Ovary (tissue), 9 donors: Measurements from ENCODE around the gene CELA2A. TPM values are rescaled to one million over a fixed set of nuclear protein-coding genes. Genes with fewer than 3 reads are reported as not detected.

Experiments
- DNase-seq, 5 donors: peaks; one replicate each; pipeline ENCODE4 v3.0.0-alpha.2; 2019 to 2020
- H3K27ac ChIP-seq, 2 donors: fragments of 200-600 bp; one replicate each; pipeline versions ENCODE4 v1.5.1 to v1.8.0; 2019 to 2022
- H3K27me3 ChIP-seq: fragments of 200-600 bp; one replicate; pipeline ENCODE4 v1.8.0; 2022
- H3K36me3 ChIP-seq: fragments of 200-600 bp; sonication (generic); one replicate; pipeline ENCODE4 v1.5.1; 2019
- H3K4me1 ChIP-seq: one replicate; pipeline ENCODE4 v1.8.1; 2013; ENCODE audit warnings: mild to moderate bottlenecking, moderate library complexity; ENCODE audit not compliant: insufficient read depth
- H3K4me3 ChIP-seq: fragments of 200-600 bp; sonication (generic); one replicate; pipeline ENCODE4 v1.5.1; 2017
- H3K9me3 ChIP-seq, 2 donors: fragments of 200-600 bp in 1 of 2; sonication (generic) in 1 of 2; one replicate each; pipeline versions ENCODE4 v1.5.1 to v1.8.1; 2013 to 2019; ENCODE audit warnings: mild to moderate bottlenecking in 1 of 2, moderate library complexity in 1 of 2
- EP300 ChIP-seq: sonication (generic); formaldehyde crosslinking; IDR thresholded peaks from one replicate; pipeline ENCODE4 v1.6.1; 2017; ENCODE audit warnings: antibody characterized with exemption
- POLR2A ChIP-seq: fragments of 450-650 bp; IDR thresholded peaks from one replicate; pipeline ENCODE4 v1.6.1; 2017; ENCODE audit warnings: antibody characterized with exemption, mild to moderate bottlenecking, moderate library complexity
- WGBS, 3 donors: extraction: QIAGEN DNeasy Blood & Tissue Kit in 1 of 3; methylation state at CpG; one replicate each; pipeline versions ENCODE4 v1.1.5 to v1.1.7; 2013 to 2017; 5-methylcytosine and 5-hydroxymethylcytosine counted together
- intact Hi-C, 4 donors: fragments of 100-400 bp; cut with DNase I; formaldehyde crosslinking; loops; one replicate each; pipeline versions ENCODE4 v1.11.0 to v1.15.1; 2022 to 2023
- polyA plus RNA-seq, 2 donors: library from polyadenylated mRNA; stranded (reverse); fragments of 200-250 nt in 1 of 2; fragments of 350-450 nt in 1 of 2; fragmentation: Illumina TruSeq in 1 of 2; extraction: RNeasy Lipid Tissue Mini Kit (QIAGEN cat#74804) in 1 of 2; gene quantifications; one replicate each; pipeline ENCODE4 v1.2.3, GENCODE V29; 2013 to 2014
- total RNA-seq, 7 donors: library from RNA; depleted of rRNA in 2 of 7; stranded (reverse); fragments of >200 nt in 2 of 7; fragmentation: NEBNext Ultra II Directional in 3 of 7; extraction: Animal tissue kit (Norgen Biotek cat#: 25700) in 3 of 7; gene quantifications; one replicate each; pipeline versions ENCODE4 v1.1.0 to v1.2.4, GENCODE V29; 2016 to 2023
- TF ChIP-seq, protein P1 (sequence below), 3 donors: fragments of 450-650 bp in 2 of 3; fragments of 200-600 bp in 1 of 3; IDR thresholded peaks; one replicate each; pipeline versions ENCODE4 v1.5.1 to v1.8.0; 2016 to 2022; ENCODE audit warnings: antibody characterized with exemption in 3 of 3, mild to moderate bottlenecking in 1 of 3
- donor health status: DM: no; HTN: no; CAD: no; lungs with moderate emphysema.
- donor health status: DM: no; HTN: no; CAD: no.
- donor health status: Bipolar disorder and iron deficiency.
- donor health status: DM: yes; HTN: yes; CAD: no.
- donor health status: DM: no; HTN: no; CAD: no.
- donor health status: DM: yes; HTN: yes; CAD: no.

CELA2A gene
- total and polyA plus RNA-seq, 9 donors, result 0.92 to 9.4 (median 5.0) TPM; not detected in 5

DNA sequence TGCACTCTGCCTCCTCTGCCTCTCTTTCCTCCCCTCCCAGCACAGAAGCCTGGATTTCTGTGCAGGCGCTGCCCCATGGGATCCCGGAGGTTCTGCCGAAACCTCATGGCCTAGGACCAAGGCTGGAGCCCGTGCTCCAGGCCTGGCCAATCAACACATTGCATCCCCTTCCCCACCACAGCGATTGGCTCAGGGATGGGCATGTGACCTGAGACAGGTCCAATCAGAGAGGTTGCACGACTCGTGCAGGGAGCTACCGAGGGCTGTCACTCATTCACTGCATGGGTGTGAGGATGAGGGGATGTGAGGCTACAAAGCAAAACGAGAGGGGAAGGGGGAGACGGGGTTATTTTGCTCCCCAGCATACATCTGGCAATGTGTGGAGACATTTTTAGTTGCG, 16.1 kb downstream of the CELA2A start:
- H3K27me3 ChIP-seq, result no peaks in the 10 kb centered on the region
- DNase-seq, result no peak
- no peak overlapping the region for H3K27ac ChIP-seq
- intact Hi-C loops, result no loop called here
- H3K4me3 ChIP-seq, result no peak overlapping the region
- WGBS, 3 donors, result 84 to 91% (median 91%) methylated on average over 11 of the region's 11 CpGs
- TF ChIP-seq, protein P1, sequence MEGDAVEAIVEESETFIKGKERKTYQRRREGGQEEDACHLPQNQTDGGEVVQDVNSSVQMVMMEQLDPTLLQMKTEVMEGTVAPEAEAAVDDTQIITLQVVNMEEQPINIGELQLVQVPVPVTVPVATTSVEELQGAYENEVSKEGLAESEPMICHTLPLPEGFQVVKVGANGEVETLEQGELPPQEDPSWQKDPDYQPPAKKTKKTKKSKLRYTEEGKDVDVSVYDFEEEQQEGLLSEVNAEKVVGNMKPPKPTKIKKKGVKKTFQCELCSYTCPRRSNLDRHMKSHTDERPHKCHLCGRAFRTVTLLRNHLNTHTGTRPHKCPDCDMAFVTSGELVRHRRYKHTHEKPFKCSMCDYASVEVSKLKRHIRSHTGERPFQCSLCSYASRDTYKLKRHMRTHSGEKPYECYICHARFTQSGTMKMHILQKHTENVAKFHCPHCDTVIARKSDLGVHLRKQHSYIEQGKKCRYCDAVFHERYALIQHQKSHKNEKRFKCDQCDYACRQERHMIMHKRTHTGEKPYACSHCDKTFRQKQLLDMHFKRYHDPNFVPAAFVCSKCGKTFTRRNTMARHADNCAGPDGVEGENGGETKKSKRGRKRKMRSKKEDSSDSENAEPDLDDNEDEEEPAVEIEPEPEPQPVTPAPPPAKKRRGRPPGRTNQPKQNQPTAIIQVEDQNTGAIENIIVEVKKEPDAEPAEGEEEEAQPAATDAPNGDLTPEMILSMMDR (IDR thresholded peaks at IDR 0.05), result no peak
- no peak for TF ChIP-seq POLR2A
- TF ChIP-seq EP300, result no peak
- H3K36me3 ChIP-seq, result no peaks in the 10 kb centered on the region
- H3K9me3 ChIP-seq, result no peaks in the 10 kb centered on the region
- peaks cover 1% of the 10 kb centered on the region for H3K4me1 ChIP-seq

DNA sequence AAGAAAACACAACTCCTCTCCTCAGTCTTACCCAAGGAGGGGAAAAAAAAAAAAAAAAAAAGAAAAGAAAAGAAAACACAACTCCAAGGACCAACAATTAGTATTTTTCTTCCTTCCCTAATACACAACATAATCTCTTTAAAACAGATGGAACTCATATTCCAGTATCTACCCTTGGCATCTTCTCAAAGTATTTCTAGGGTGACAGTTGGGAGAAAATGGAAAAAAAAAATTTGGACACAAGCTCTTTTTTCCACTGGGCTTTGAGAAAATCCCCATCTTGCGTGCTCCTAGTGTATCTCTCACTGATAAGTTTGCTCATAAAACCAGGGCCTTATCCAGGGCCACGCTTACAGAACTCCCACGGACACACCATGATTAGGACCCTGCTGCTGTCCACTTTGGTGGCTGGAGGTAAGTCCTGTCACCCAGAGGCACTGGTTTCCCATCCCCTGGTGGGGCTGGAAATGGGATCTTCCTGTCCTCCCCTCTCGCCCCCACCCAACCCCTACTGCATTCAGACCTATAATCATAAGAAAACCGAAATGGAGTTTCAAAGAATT, 19.3 kb downstream of the CELA2A start, which contains the start of gene CELA2B:
Gene CELA2B, plus strand, starts transcription at position 353 of the 563 bp plus-strand sequence. Its CDS starts 22 bp downstream, at position 375.
- 34 to 47% (median 40%) methylated on average over 5 of the region's 5 CpGs for WGBS, 3 donors

DNA sequence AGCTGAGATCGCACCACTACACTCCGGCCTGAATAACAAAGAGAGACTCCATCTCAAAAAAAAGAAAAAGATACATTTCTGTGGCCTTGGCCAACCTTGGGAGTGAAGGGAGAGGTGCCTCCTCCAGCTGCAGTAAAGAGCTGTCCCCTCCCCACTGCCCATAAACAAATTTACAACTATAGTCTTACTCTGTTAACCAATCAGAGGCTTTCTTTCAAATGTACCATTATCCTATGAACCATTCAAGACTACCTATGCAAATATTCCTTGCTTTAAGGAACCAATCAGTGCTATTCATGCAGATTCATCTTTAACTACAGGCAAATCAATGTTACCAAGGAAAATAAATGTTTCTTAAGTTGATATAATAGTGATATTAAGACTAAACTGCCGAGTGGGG, 20.4 kb downstream of the CELA2A start:
- H3K27ac ChIP-seq, result no peak overlapping the region
- 81 to 92% (median 85%) methylated on average over 3 of the region's 3 CpGs for WGBS, 3 donors
- TF ChIP-seq POLR2A, result no peak
- TF ChIP-seq, protein P1 (IDR thresholded peaks at IDR 0.05), result no peak
- TF ChIP-seq EP300, result no peak

More for the DNA sequence above, 19.3 kb downstream of the CELA2A start, which contains the start of gene CELA2B:
- no peak for DNase-seq
- Histone ChIP-seq H3K4me1 (peaks cover 1% of the 10 kb centered on the region), H3K27ac (no peak within 1 kb of the TSS), H3K27me3 (no peaks in the 10 kb centered on the region), H3K36me3 (no peaks in the 10 kb centered on the region), H3K4me3 (no peak within 1 kb of the TSS), H3K9me3 (no peaks in the 10 kb centered on the region)
- TF ChIP-seq, protein P1 (IDR thresholded peaks at IDR 0.05), result no peak
- TF ChIP-seq POLR2A (no peak), EP300 (no peak)
- intact Hi-C loops, result no loop called here

DNA sequence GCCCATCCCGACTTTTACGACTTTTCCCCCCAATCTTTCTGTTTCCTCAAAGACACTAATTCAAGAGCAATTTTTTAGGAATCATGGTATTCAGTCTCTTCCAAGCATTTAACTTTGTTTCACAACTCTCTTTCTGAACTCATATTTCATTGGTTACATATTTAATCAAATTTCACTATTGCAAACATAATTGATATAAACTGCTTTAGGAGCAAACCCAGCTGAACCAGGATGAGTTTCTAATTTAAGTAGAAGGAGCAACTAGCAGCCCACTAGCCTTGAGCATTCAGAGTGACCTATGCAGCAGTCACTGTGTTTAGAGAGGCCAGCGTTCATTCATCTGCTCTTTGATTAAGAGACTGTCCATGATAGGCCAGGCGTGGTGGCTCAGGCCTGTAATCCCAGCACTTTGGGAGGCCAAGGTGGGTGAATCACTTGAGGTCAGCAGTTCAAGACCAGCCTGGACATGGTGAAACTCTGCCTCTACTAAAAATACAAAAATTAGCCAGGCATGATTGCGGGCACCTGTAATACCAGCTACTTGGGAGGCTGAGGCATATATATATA, 21.2 kb downstream of the CELA2A start:
- intact Hi-C loops, result no loop called here
- Histone ChIP-seq H3K36me3 (no peaks in the 10 kb centered on the region), H3K27ac (no peak overlapping the region), H3K9me3 (no peaks in the 10 kb centered on the region), H3K27me3 (no peaks in the 10 kb centered on the region), H3K4me1 (peaks cover 1% of the 10 kb centered on the region), H3K4me3 (no peak overlapping the region)
- 80 to 84% (median 81%) methylated on average over 5 of the region's 5 CpGs for WGBS, 3 donors
- TF ChIP-seq, protein P1 (IDR thresholded peaks at IDR 0.05), result no peak
- TF ChIP-seq POLR2A (no peak), EP300 (no peak)
- DNase-seq, result no peak

More for the DNA sequence above, 20.4 kb downstream of the CELA2A start:
- no peaks in the 10 kb centered on the region for H3K36me3 ChIP-seq
- H3K4me1 ChIP-seq, result peaks cover 1% of the 10 kb centered on the region
- H3K27me3 ChIP-seq, result no peaks in the 10 kb centered on the region
- no peaks in the 10 kb centered on the region for H3K9me3 ChIP-seq
- DNase-seq, result no peak
- H3K4me3 ChIP-seq, result no peak overlapping the region
- intact Hi-C loops, result no loop called here
